Thyroid gland (tissue), 4 donors: Measurements from ENCODE around the gene FBRSL1. TPM values are rescaled to one million over a fixed set of nuclear protein-coding genes. Genes with fewer than 3 reads are reported as not detected.
"Not testable (repeated sequence)": the region's sequence is repeated elsewhere in the genome, so short reads cannot be mapped to it uniquely, and the experiment has no call there.

Experiments
- DNase-seq, 2 donors: peaks; one replicate each; pipeline ENCODE4 v3.0.0-alpha.2; 2019
- H3K27ac ChIP-seq, 3 donors: fragments of 200-600 bp; sonication (generic); 1 replicate in 2 of 3; 2 replicates in 1 of 3; pipeline ENCODE4 v1.5.1; 2016 to 2019; ENCODE audit warnings: mild to moderate bottlenecking in 1 of 3, moderate library complexity in 1 of 3
- H3K27me3 ChIP-seq: fragments of 200-600 bp; sonication (generic); one replicate; pipeline ENCODE4 v1.5.1; 2019
- H3K36me3 ChIP-seq, 2 donors: fragments of 200-600 bp; sonication (generic); one replicate each; pipeline ENCODE4 v1.5.1; 2016 to 2019
- H3K4me1 ChIP-seq, 2 donors: fragments of 200-600 bp; sonication (generic); one replicate each; pipeline ENCODE4 v1.5.1; 2017 to 2019
- H3K4me3 ChIP-seq, 3 donors: fragments of 200-600 bp; sonication (generic); replicated peaks in 1 of 3; 1 replicate in 2 of 3; 2 replicates in 1 of 3; pipeline ENCODE4 v1.5.1; 2016; ENCODE audit warnings: mild to moderate bottlenecking in 1 of 3
- H3K9me3 ChIP-seq: fragments of 200-600 bp; sonication (generic); one replicate; pipeline ENCODE4 v1.5.1; 2017
- CTCF ChIP-seq, 6 experiments: fragments of 200-600 bp in 3 of 6; fragments of 450-650 bp in 3 of 6; sonication (generic) in 3 of 6; IDR thresholded peaks; one replicate each; pipeline ENCODE4 v1.5.1; 2016 to 2019; ENCODE audit warnings: antibody characterized with exemption in 6 of 6, mild to moderate bottlenecking in 2 of 6, inconsistent platforms in 1 of 6, moderate library complexity in 1 of 6
- POLR2A ChIP-seq, 2 donors: fragments of 450-650 bp; IDR thresholded peaks; one replicate each; pipeline ENCODE4 v1.6.1; 2017; ENCODE audit warnings: antibody characterized with exemption in 2 of 2, mild to moderate bottlenecking in 2 of 2, moderate library complexity in 1 of 2
- WGBS, 2 donors: methylation state at CpG; one replicate each; pipeline ENCODE4 v1.1.5; 2017; 5-methylcytosine and 5-hydroxymethylcytosine counted together
- intact Hi-C: fragments of 100-400 bp; cut with DNase I; formaldehyde crosslinking; loops from one replicate; pipeline ENCODE4 v1.15.1; 2023
- total RNA-seq, 4 donors: library from RNA; depleted of rRNA; stranded (reverse); fragments of >200 nt; gene quantifications; one replicate each; pipeline ENCODE4 v1.2.3, GENCODE V29; 2016

The FBRSL1 gene
- total RNA-seq, 4 donors from 2014 or later = 9.2 to 19.7 (median 12.0) TPM

GRCh38 chr12:132529156-132529839 is 39.3 kb downstream of the FBRSL1 start:
- 95 to 98% methylated on average over 9 to 11 of the region's 11 CpGs for WGBS, 2 donors
- H3K27ac ChIP-seq = no peak overlapping the region
- TF ChIP-seq CTCF (IDR thresholded peaks at IDR 0.05) (no peak), POLR2A (IDR thresholded peaks at IDR 0.05) (no peak)
- H3K27me3 ChIP-seq = no peaks in the 10 kb centered on the region
- intact Hi-C loops = no loop called here
- no peak for DNase-seq
- peaks cover 6 to 9% of the 10 kb centered on the region in 2 donors for H3K4me1 ChIP-seq
- H3K4me3 ChIP-seq = no peak overlapping the region
- H3K9me3 ChIP-seq = no peaks in the 10 kb centered on the region
- no peaks in the 10 kb centered on the region for H3K36me3 ChIP-seq

DNA sequence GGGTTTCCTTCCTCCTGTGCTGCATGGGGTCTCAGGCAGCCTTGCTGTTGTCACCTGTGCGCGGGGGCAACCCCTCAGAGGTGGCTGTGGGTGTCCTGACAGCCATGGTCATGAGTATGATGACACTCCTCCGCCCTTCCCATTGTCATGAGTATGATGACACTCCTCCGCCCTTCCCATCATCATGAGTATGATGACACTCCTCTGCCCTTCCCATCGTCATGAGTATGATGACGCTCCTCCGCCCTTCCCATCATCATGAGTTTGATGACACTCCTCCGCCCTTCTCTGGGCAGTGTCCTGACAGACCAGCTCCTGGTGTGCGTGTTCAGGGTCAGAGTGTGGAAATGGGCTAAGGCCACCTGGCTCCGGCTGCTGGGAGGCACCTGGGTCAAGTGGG is 40.0 kb downstream of the FBRSL1 start:
- Histone ChIP-seq H3K27ac (no peak overlapping the region), H3K27me3 (no peaks in the 10 kb centered on the region), H3K4me1 (peaks cover 0 to 3% of the 10 kb centered on the region in 2 donors), H3K36me3 (no peaks in the 10 kb centered on the region), H3K9me3 (no peaks in the 10 kb centered on the region), H3K4me3 (no peak overlapping the region)
- no peak for TF ChIP-seq POLR2A (IDR thresholded peaks at IDR 0.05)
- TF ChIP-seq CTCF (IDR thresholded peaks at IDR 0.05) = no peak
- intact Hi-C loops = no loop called here
- 93 to 94% methylated on average over 8 to 10 of the region's 10 CpGs for WGBS, 2 donors
- no peak for DNase-seq

DNA sequence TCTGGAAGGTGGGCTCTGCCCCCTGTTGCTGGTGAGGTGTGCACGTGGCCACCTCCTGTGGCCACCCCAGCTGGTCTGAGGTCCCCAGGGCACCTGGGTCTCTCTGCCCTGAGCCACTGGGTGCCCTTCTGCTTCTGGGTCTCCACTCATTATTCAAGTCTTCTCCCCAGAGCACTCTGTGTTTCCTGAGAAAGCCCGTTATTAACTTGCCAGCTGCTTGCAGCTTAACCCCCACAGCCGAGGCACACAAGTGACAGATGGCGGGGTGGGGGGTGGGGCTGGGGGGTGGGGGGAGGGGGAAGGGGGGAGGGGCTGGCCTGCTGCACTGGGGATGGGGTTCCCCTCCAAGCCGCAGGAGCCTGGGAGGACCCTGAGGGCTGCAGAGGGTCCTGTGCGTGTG is 40.5 kb downstream of the FBRSL1 start:
- Histone ChIP-seq H3K9me3 (no peaks in the 10 kb centered on the region), H3K27me3 (no peaks in the 10 kb centered on the region), H3K27ac (no peak overlapping the region), H3K4me1 (no peaks in the 10 kb centered on the region), H3K36me3 (no peaks in the 10 kb centered on the region), H3K4me3 (no peak overlapping the region)
- WGBS, 2 donors = 85 to 94% methylated on average over 3 to 6 of the region's 6 CpGs
- TF ChIP-seq CTCF (IDR thresholded peaks at IDR 0.05) (no peak), POLR2A (IDR thresholded peaks at IDR 0.05) (no peak)
- DNase-seq = no peak
- intact Hi-C loops = no loop called here

DNA sequence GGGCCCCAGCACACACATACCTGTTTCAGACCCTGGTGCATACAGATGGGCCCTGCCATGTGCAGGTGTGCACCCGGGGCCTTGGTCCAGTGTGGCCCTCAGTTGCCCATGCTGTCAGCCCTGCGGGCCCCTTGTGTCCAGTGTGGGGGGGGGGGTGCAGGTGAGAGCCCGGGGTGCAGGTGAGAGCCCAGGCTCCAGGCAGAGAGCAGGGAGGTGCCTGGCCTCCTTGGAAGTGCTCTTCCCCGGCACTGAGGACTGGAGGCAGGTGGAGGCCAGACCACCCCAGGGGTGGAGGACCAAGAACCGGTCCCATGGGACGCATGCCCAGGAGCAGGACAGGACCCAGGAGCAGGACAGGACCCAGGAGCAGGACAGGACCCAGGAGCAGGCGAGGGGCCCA is 40.9 kb downstream of the FBRSL1 start:
- DNase-seq = no peak
- no peak for TF ChIP-seq CTCF (IDR thresholded peaks at IDR 0.05)
- Histone ChIP-seq H3K27me3 (no peaks in the 10 kb centered on the region), H3K4me3 (no peak overlapping the region), H3K36me3 (no peaks in the 10 kb centered on the region), H3K9me3 (no peaks in the 10 kb centered on the region), H3K27ac (no peak overlapping the region), H3K4me1 (no peaks in the 10 kb centered on the region)
- intact Hi-C loops = no loop called here
- 100% methylated on average over 3 to 4 of the region's 7 CpGs for WGBS, 2 donors

DNA sequence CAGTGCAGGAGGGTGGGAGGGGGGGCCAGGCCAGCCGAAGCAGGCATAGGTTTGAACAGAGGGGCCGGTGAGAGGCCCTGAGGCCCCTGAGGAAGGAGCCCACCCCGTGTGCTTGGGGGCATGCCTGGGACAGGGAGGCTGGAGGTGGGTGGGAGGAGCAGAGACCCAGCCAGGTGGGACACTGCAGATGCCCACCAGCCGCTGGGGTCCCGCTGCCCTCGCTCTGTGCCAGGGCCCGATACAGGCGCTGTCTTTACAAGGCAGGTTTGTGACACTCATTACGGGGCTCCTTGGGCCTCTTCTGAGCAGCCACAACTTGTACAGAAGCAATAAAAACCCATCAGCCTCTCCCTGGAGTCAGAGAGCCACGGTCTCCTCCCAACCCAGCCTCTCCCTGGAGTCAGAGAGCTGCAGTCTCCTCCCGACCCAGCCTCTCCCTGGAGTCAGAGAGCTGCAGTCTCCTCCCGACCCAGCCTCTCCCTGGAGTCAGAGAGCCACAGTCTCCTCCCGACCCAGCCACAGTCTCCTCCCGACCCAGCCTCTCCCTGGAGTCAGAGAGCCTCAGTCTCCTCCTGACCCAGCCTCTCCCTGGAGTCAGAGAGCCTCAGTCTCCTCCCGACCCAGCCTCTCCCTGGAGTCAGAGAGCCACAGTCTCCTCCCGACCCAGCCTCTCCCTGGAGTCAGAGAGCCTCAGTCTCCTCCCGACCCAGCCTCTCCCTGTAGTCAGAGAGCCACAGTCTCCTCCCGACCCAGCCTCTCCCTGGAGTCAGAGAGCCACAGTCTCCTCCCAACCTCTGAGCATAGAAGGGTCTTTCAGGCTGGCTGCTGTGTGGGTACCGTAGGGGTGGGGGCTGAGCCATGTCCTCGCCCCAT is 43.0 kb downstream of the FBRSL1 start:
- H3K36me3 ChIP-seq, DNase-seq, H3K27ac ChIP-seq, H3K4me1 ChIP-seq, H3K9me3 ChIP-seq, H3K27me3 ChIP-seq, intact Hi-C loops, H3K4me3 ChIP-seq: not testable (repeated sequence)
- WGBS, 2 donors = 87 to 92% methylated on average over 14 to 19 of the region's 20 CpGs
